HG02840 (cell line): ENCODE data around the gene SLAMF7.
"Not testable (repeated sequence)": the region's sequence is repeated elsewhere in the genome, so short reads cannot be mapped to it uniquely, and the experiment has no call there.

Experiments used
- ATAC-seq: cut with Tn5 transposase; IDR thresholded peaks from one replicate; pipeline ENCODE4 v1.9.1; 2021; ENCODE audit warnings: mild to moderate bottlenecking, moderate library complexity, moderate number of reproducible peaks; ENCODE audit not compliant: unreplicated experiment, low FRiP score

The SLAMF7 gene

DNA sequence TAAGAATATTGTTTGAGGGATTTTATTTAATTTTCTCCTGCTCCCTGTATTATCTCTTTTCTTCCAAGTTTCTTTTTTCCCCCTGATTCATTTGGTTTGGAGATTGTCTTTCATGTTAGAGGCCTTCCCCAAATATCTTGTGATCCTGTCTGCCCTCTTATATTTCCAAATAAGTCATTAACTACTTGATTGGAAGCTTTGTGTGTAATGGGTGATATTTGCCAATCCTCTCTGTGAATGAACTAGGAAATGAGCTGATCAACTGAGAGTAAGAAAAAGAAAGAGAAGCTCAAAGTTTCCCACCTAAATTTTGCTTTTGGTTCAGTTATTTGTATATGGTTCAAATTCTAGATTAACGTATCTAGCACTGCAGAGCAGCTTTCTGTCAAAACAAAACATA is 33.3 kb downstream of the SLAMF7 start:
- no peak for ATAC-seq

DNA sequence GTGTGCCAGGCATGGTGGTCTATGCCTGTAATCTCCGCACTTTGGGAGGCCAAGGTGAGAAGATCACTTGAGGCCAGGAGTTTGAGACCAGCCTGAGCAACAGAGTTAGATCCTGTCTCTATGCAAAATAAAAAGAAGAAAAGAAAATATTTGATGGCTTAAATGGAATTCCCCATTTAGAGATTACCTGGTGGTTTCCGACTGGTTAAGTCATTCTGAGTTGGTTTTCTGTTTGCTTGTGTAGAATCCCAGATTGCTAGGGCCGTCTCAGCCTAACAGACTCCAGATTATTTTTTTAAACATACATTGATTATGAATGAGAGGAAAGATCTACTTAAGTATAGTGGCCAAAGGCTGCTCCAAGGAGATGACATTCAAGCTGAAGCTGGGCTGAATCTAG is 34.0 kb downstream of the SLAMF7 start:
- no peak for ATAC-seq

DNA sequence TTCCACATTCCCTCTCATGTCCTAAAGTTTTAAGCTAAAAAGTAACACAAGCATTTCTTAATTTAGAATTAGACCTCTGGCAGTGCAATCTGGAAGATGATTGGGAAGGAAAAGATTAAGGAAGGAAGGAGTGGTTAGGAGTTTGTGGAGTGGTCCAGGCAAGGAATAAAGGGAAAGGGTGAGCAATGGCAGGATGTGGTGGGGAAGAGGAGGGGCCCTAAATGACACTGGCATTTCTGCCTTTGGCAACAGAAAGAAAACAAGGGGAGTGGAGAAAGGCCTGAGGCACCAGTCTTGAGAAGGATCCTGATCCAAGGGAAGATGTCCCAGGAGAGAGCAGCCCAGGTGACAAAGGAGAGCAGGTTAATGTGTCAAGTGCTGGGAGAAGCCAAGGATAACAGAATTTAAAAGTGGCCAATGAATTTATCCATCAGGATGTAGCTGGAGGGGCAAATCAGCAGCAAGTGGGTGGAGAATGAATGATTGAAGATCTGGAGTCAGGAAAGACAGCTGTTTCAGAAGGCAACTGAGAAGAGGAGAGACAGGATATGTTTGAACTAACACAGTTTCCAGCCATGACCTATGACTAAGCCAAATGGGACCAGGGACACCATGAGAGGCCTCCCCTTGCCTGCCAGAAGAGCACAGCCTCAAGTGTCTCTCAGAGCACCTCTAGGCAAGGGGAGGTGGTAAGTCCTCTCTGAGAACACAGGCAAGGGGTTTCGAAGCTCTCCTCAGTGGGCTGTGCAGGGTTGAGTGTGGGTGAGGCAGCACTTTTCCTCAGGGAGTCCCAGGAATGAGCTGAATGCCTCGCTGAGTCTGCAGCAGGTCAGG is 36.1 kb downstream of the SLAMF7 start:
- no peak for ATAC-seq

DNA sequence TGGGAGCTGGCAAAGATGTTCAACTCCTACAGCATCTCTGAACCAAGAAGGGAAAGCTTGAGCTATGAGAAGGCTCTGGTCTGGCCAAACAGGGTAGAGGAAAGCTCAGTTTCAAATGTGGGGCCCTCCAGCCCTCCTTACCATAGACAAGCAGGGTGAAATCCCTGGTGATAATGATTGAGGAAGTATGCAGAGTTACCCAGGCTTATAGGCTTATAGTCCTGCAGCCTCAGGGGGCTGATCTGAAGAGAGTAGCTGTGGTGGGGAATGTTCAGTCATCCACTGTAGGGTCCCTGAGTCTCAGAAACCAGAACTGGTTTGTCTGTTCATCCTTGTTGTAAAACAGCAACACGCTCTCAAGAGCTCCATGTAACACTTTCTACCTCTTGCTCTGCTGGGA is 37.1 kb downstream of the SLAMF7 start:
- ATAC-seq = no peak

DNA sequence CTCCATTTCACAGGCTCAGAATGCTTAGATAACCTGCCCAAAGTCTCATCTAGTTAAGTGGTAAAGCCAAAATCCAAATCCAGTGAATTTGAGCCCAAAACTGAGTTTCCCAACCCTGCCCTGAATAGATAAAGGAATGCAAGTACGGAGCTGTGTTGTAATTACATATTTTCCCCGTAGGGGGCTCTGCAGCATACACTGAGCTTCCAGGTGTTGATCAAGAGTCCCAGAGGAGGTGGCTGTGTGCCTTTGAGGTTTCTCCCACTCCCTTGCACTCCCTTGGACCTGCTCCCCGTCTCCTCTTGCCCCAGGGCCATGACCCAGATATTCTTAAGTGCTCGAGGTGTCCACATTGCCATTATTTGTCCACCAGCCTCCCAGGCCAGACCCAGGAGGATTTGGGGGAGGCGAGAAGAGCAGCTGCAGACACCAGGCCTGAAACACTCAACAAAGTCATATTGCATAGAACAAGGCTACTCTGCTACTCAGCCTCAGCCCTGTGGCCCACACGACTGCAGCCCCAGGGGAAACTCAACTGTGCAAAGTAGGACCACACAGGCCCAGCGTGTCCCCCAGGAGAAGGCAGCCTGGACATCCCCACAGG is 38.5 kb downstream of the SLAMF7 start:
- no peak for ATAC-seq

DNA sequence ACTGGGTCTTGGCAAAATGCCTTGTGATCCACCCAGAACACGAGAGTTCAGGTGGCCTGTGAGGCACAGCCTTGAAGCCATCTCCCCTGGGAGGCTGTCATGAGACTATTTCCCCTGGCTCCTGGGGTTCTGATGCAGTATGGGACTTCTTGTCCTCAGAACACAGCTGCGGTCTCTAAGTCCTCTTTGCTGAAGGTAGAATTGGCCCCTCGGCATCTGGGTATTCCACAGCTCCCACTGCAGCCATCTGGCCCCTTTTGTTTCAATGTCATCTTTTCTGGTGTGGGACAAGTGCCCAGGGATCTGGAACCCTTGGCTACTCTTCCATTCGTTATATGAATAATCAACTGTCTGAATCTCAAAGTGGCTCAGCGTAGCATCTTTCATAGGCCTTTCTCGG is 39.9 kb downstream of the SLAMF7 start:
- no peak for ATAC-seq

DNA sequence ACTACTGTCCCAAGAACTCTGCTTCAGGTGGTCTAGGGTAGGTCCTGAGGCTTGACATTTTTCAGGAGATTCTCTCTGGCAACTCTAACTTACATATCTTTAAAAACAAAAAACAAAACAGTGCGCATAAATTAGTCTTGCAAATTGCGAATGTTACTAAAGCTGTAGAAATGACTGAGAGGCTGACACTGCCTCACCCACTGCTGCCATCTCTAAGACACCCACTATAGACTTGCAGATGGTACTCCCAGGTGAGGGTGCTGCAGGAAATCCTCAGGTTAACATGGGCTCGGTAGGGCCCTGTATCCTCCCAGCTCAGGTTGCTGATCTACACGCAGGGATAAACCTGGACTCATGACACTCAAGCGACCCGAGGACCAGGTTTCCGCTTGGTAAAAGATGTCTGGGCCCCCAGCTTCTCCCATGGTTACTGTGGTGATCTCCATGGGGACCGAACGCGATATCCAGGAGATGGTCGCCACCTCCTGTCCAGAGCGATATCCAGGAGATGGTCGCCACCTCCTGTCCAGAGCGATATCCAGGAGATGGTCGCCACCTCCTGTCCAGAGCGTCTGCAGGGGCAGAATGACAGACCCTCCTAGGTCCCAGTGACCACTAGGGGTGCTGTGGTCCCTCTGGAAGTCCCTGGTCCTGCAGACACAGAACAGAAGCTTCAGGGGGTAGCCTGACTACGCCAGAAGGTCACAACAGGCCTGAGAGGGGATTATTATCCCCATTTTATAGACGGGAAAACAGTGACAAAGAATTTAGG is 40.8 kb downstream of the SLAMF7 start:
- ATAC-seq = no peak

DNA sequence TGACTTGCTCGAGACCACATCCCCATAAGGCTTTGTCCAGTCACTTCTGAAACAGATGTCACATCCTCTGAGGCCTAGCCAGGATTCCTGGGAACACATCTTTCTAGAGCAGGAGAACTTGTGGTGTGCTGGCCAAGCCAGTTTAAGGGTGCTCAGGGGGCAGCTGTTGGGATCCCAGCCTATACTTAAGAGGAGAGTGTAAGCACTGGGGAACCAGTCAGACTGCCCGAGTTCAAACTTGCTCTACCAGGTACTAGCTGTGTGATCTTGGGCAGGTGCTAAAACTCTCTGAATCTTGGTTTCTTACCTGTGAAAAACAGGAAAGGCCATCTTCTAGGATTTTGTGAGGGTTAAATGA is 41.3 kb downstream of the SLAMF7 start:
- ATAC-seq = no peak

DNA sequence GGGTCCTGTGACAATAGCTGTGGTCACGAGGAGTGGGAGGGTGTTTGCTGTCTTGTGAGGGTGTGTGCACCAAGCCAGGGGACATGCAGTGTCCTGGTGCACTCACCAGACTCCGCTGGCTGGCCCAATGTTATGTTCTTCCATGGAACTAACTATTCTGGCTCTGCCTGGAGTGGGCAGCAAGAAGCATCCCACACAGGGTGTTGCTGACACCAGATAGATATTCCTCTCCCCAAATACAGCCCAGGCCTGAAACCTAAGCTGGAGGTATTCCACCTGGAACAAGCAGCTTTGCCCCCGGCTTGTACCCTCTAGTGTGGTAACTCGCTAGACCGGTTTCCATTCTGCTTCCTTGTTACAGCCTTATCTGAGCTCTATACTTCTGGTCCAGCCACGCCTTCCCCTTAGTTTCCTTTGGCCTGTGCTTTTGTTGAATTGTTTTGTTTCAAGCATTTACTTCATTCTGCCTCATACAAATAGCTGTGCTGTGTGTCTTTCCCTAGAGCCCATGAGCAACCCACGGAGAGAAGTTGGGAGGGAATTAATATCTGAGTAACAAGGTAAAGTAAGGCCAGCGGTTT is 42.2 kb downstream of the SLAMF7 start:
- ATAC-seq = no peak

DNA sequence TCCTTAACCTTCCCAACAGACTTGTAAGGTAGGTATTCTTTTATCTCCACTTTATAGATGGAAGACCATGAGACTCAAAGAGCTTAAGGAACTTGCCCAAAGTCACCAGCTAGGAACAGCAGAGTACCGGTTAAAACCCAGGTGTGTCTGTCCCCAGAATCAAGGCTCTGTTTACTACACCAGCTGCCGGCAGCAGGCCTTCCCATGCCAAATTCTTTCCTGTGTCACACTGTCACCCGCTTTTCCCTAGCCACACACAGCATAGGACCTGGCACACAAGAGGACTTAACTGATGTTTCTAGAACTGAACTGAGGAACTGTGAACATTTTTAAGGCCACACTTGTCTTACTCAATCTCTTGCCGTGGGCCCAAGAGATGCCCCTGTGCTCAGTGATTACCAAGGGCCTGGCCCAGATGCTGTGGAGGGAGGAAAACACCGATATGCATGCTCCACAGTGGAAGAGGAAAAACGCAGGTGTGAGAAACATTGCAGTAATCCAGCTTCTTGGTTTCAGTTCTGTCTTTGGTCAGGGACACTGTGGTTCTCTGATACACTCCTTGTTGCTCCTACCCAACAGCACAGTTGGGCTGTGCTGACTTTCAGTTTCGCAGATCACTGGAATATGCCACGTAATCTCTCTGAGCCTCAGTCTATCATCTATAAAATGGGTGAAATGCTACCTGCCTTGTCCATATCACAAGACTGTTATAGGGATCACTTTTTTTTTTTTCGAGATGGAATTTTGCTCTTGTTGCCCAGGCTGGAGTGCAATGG is 43.1 kb downstream of the SLAMF7 start:
- peak; percentile 76 for ATAC-seq

DNA sequence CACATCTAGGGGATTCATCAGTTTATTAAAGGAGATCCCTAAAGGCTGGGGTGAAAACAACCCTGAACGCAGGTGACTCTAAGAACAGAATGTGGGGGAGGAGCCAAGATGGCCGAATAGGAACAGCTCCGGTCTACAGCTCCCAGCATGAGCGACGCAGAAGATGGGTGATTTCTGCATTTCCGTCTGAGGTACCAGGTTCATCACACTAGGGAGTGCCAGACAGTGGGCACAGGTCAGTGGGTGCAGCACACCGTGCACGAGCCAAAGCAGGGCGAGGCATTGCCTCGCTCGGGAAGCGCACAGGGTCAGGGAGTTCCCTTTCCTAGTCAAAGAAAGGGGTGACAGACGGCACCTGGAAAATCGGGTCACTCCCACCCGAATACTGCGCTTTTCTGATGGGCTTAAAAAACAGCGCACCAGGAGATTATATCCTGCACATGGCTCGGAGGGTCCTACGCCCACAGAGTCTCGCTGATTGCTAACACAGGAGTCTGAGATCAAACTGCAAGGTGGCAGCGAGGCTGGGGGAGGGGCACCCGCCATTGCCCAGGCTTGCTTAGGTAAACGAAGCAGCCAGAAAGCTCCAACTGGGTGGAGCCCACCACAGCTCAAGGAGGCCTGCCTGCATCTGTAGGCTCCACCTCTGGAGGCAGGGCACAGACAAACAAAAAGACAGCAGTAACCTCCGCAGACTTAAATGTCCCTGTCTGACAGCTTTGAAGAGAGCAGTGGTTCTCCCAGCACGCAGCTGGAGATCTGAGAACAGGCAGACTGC is 44.1 kb downstream of the SLAMF7 start:
- ATAC-seq = not testable (repeated sequence)

DNA sequence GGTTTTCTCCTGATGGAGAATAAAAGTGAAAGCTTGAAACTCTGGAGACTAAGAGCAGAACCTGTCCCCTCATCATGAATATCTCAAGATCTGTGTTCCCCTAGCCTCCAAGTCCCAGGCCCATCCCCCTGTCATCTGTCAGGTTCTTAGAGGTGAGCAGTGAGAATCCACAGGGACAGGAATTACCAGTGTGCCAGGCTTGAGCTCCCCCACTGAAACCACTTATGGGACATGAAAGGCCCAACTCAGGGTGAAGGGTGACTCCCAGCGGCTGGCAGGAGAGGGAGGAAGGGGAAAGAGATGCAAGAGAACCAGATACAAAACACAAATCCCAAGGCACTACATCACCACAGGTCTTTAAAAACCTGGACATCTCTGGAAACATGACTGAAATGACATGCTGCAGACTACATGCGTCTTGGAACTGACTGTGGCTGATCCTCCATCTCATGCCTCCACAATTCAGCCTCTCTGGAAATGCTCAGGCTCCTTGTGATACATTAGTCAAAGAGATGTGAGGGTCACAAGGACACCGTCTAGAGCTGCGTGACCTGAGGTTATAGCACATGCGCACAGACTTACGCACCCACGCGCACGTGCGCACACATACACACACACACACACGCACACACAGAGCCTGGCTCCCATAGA is 50.1 kb downstream of the SLAMF7 start:
- no peak for ATAC-seq

DNA sequence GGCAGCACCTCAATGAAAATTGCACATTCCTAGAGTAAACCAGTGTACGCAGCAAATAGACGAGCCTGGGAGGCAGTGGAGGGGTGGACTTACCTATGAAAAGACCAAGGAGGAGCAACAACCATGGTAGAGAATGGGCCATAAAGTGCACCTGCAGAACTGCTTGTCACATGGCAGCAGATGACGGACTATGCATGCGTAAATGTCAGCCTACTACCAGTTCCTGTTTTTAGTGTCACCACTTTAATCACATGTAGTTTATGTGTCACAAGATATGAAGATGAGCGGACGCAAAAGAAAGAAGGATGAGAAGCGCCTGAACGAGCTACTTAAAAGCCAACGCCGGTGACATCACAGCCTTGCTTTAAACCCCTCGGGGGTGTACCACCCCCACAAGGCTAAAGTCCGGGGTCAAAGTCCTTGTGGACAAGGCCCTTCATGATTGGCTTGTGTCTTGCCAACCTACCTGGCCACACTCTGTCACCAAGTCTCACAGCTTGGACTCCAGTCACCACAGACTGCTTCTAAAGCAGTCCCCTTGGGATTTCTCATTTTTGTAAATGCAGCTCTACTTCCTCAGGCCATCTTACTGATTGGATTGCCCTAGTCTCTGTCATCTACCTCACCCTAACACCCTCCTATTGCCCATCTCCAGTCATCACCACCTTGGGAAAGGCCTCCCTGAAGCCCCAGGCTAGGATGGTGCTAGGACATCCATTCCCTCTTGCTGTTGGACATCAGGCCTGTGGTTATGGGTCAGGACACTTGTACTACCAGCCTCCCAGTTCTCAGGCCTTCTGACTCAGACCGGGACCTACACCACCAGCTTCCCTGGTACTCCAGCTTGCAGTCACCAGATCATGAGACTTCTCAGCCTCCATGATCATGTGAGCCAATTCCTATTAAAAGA is 50.9 kb downstream of the SLAMF7 start:
- peak; percentile 87 for ATAC-seq

DNA sequence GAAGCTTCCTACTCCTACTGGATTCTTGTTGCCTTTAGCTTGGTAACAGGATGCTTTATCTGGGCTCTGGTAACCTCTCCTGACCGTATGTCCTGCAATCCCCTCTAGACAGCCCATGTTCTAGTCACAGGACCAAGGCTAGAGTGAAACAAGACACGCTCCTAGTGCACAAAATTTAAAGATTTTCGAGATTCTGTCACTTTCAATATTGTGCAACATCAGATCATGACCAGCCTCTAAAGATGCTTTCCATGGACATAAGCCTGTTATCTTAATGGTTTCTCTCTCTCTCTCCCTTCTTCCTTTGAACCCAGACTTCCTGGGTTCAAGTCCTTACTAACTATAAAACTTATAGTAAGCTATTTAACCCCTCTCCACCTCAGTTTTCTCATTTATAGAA is 55.3 kb downstream of the SLAMF7 start:
- ATAC-seq = no peak

DNA sequence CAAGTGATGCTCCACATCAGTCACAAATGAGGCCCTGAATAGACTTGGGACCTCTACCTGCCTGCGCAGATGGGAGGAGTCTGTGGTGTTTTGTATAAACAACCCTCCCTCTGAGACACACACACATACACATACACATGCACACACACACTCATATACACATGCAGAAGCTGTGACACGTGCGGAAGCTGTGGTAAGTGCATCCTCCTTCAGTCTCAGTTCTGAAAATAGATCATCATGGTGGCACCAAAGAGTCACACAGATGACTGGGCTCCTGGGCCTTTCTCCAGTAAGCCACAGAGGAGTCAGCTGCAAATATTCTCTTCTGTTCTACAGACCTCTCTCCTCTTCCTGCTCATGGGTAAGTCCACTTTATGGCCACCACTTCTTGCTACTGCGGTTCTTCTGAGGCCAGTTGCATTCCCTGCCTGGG is 56.9 kb downstream of the SLAMF7 start, which contains the start of gene LY9:
Gene LY9 (plus strand): TSS at position 224 of the 433 bp plus-strand sequence. CDS start 14 bp downstream, at position 238.
- ATAC-seq = peak; percentile 78

DNA sequence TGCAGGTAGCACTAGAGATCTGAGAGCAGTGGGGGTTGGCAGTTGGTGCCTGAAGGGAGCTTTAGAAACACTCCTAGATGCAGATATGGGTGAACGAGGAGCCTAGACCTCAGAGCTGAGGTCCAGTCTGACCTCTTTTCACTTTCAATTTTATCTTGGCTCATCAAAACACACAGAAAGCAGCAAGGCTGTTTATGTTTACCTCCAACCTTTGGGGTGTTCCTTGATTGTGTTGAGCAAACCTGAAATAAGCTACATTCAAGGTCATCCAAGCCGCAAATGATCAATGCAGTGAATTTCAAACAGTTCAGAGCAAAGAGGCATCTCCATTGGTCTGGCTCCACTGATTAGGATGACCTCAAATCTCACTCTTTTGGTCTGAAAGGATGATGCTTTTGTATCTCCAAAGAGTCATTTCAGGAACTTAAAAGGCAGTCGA is 58.2 kb downstream of the SLAMF7 start:
- ATAC-seq = no peak

DNA sequence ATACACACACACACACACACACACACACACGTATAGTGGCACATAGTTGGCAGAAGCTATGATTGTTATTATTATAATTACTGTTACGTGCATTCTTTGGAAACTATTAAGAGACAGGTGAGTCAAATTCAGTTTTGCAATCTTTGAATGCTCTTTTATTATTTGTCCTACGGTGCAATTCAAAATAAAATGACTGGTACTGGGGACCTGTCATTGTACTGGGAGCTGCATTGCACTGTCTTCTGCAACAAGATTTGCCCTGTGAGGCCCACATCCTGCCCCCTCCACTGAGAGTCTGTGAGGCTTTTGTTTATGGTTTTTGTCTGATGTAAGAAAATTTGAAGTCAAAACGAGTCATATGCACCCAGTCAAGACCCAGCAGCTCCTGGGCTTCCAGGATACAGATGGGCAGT is 58.8 kb downstream of the SLAMF7 start:
- ATAC-seq = no peak

DNA sequence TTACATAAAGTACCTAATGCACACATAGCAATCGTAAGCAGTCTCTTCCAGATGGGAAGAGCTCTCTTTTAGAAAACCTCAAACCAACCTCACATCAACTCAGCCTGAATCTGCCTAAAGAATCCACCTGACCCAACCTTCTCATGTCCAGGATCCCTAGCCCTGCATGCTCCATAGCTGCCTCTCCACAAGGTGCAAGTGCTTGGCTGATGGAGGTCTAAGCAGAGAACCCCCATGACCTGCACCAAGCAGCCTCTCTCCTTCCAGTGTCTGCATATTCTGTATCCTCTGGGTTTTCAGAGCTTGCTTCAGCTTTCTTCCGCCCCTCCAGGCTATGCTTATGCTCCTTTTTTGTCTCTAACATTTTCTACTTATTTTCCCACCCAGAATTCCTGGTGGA is 59.4 kb downstream of the SLAMF7 start:
- ATAC-seq = no peak
